ENCODE measurements around the gene MAP7D3. TPM values are rescaled to one million over a fixed set of nuclear protein-coding genes. Genes with fewer than 3 reads are reported as not detected.
A peak's percentile ranks its signal among the peaks of the same experiment; 100 is the strongest.

The MAP7D3 gene
- total and polyA plus RNA-seq, 2 of the 4 experiments (the other 2 are of a cell fraction): 10.0 to 23.8 TPM

GRCh38 chrX:136202889-136203288 lies 48.3 kb downstream of the MAP7D3 start:
- no peak overlapping the region for H2AK9ac ChIP-seq (replicated peaks; ENCODE audit: low read depth, low read length, poor library complexity)
- no peak for TF ChIP-seq MAZ (IDR thresholded peaks at IDR 0.05; ENCODE audit: borderline replicate concordance, low read depth, low read length)
- peak; percentile 63 for TF ChIP-seq CEBPB (IDR thresholded peaks at IDR 0.05; ENCODE audit: low read depth, low read length)
- H3K18ac ChIP-seq (ENCODE audit: low read depth, low read length): no peak overlapping the region
- no peaks in the 10 kb centered on the region for H3K9me3 ChIP-seq (ENCODE audit: control insufficient read depth, insufficient read depth, low read length)
- H3K14ac ChIP-seq (replicated peaks; ENCODE audit: low read depth, low read length): no peak overlapping the region
- no peak overlapping the region for H2BK5ac ChIP-seq (ENCODE audit: low read depth, low read length, poor library complexity, severe bottlenecking)
- ChIA-PET CTCF (interaction anchor here (1.1 kb wide), 1 partner anchor 40 kb away, joined by 6 read pairs; no protein-coding TSS in a partner anchor), POLR2A (ENCODE audit: unreplicated experiment) (no interaction called here)
- ATAC-seq (ENCODE audit: low read depth) (no peak; the same call in 1 of the 2 replicates), DNase-seq (peak; percentile 30)
- no peak overlapping the region for H2AK5ac ChIP-seq (ENCODE audit: low read depth, low read length)
- H3K4me1 ChIP-seq (ENCODE audit: control insufficient read depth, insufficient read depth, low read length): peaks cover 11% of the 10 kb centered on the region
- H3K56ac ChIP-seq (ENCODE audit: extremely low read depth, insufficient read depth, low read length): no peak overlapping the region
- no peaks in the 10 kb centered on the region for H3K9me1 ChIP-seq (ENCODE audit: insufficient read depth, low read length)
- no peak overlapping the region for H2AFZ ChIP-seq (replicated peaks; ENCODE audit: low read length, poor library complexity)
- H3K9ac ChIP-seq (ENCODE audit: low read depth, low read length): no peak overlapping the region
- H3K36me3 ChIP-seq (ENCODE audit: control insufficient read depth, insufficient read depth, low read length): peaks cover 9% of the 10 kb centered on the region; the same call in 1 of the 2 replicates
- H2BK120ac ChIP-seq (ENCODE audit: low read depth, low read length): no peak overlapping the region
- intact Hi-C loops (cut with micrococcal nuclease): loop anchor here (2.0 kb wide), 1 partner anchor 34 kb away; no protein-coding TSS in a partner anchor
- no peak overlapping the region for H4K91ac ChIP-seq (ENCODE audit: insufficient read depth, low read depth, low read length)
- peaks cover 1% of the 10 kb centered on the region; the same call in 1 of the 2 replicates for H3K27me3 ChIP-seq (ENCODE audit: control insufficient read depth, insufficient read depth, low read length)
- in situ Hi-C loops (cut with MboI; ENCODE audit: low sequenced_read_pairs): no loop called here
- H4K5ac ChIP-seq (ENCODE audit: low read depth, low read length): no peak overlapping the region
- no peak overlapping the region for H3K4me3 ChIP-seq (ENCODE audit: insufficient read depth, low read depth, low read length)
- dilution Hi-C loops (cut with HindIII; ENCODE audit: low sequenced_read_pairs, unreplicated experiment): no loop called here
- H2BK20ac ChIP-seq (ENCODE audit: low read depth, low read length): no peak overlapping the region
- H3K23ac ChIP-seq (ENCODE audit: low read depth, low read length): no peak overlapping the region
- H3K4ac ChIP-seq (ENCODE audit: low read depth, low read length): no peak overlapping the region
- BruUV-seq (replicated peaks): no TSS peak
- no peak overlapping the region for H4K8ac ChIP-seq (ENCODE audit: low read depth in 2 of 2, low read length in 2 of 2)
- no peak overlapping the region for H3K27ac ChIP-seq (ENCODE audit: insufficient read depth, low read length)
- WGBS, 2 experiments (ENCODE audit: extremely low coverage in 2 of 2, insufficient read length in 1 of 2): no CpG with 5 or more reads among the region's 5 CpGs
- H4K20me1 ChIP-seq (ENCODE audit: insufficient read depth, low read length): no peaks in the 10 kb centered on the region
- H2BK15ac ChIP-seq (ENCODE audit: low read depth, low read length): no peak overlapping the region
- H3K79me1 ChIP-seq (ENCODE audit: low read depth in 1 of 2, low read length in 2 of 2): 0 out of 4 replicates have a peak, but pooled peaks cover 0 to 7% of the 10 kb centered on the region in 2 experiments
- no peak overlapping the region for H3K4me2 ChIP-seq (ENCODE audit: low read depth, low read length)
